Measurements from ENCODE around the gene TGFB1I1.

Gene TGFB1I1

GRCh38 chr16:31489298-31489564 is 17.3 kb downstream of the TGFB1I1 start:
- Histone ChIP-seq H3K9me3 (ENCODE audit: insufficient read depth, low read length) (no peaks in the 10 kb centered on the region), H3K79me2 (ENCODE audit: low read length) (no peaks in the 10 kb centered on the region), H3K9ac (ENCODE audit: low read length) (no peak overlapping the region), H3K36me3 (replicated peaks; ENCODE audit: low read depth, low read length) (peaks cover 13% of the 10 kb centered on the region), H3K27ac (ENCODE audit: low read length) (no peak overlapping the region), H3K4me2 (ENCODE audit: low read length) (no peak overlapping the region), H3K27me3 (ENCODE audit: low read depth, low read length) (no peaks in the 10 kb centered on the region), H3K4me1 (ENCODE audit: low read length) (no peaks in the 10 kb centered on the region), H3K4me3 (ENCODE audit: low read length) (no peak overlapping the region), H2AFZ (ENCODE audit: low read depth, low read length) (no peak overlapping the region), H4K20me1 (ENCODE audit: insufficient read depth, low read length) (no peaks in the 10 kb centered on the region)
- no peak for TF ChIP-seq EZH2phosphoT487 (IDR thresholded peaks at IDR 0.05; ENCODE audit: low read depth)
- no peak for TF ChIP-seq CTCF (IDR thresholded peaks at IDR 0.05; ENCODE audit: low read depth, low read length)

GRCh38 chr16:31489616-31490584 is 17.9 kb downstream of the TGFB1I1 start:
- Histone ChIP-seq H3K79me2 (ENCODE audit: low read length) (no peaks in the 10 kb centered on the region), H3K36me3 (replicated peaks; ENCODE audit: low read depth, low read length) (peaks cover 13% of the 10 kb centered on the region), H3K4me3 (ENCODE audit: low read length) (no peak overlapping the region), H4K20me1 (ENCODE audit: insufficient read depth, low read length) (no peaks in the 10 kb centered on the region), H3K9ac (ENCODE audit: low read length) (no peak overlapping the region), H3K4me1 (ENCODE audit: low read length) (no peaks in the 10 kb centered on the region), H3K27ac (ENCODE audit: low read length) (no peak overlapping the region), H3K9me3 (ENCODE audit: insufficient read depth, low read length) (no peaks in the 10 kb centered on the region), H2AFZ (ENCODE audit: low read depth, low read length) (no peak overlapping the region), H3K27me3 (ENCODE audit: low read depth, low read length) (no peaks in the 10 kb centered on the region), H3K4me2 (ENCODE audit: low read length) (no peak overlapping the region)
- TF ChIP-seq CTCF (IDR thresholded peaks at IDR 0.05; ENCODE audit: low read depth, low read length) (no peak), EZH2phosphoT487 (IDR thresholded peaks at IDR 0.05; ENCODE audit: low read depth) (no peak)

GRCh38 chr16:31491778-31492418 is 19.9 kb downstream of the TGFB1I1 start:
- Histone ChIP-seq H3K9me3 (ENCODE audit: insufficient read depth, low read length) (no peaks in the 10 kb centered on the region), H2AFZ (ENCODE audit: low read depth, low read length) (no peak overlapping the region)

More at GRCh38 chr16:31491778-31492418, 19.9 kb downstream of the TGFB1I1 start:
- no peak overlapping the region for H3K27ac ChIP-seq (ENCODE audit: low read length)
- no peaks in the 10 kb centered on the region for H4K20me1 ChIP-seq (ENCODE audit: insufficient read depth, low read length)
- H3K4me3 ChIP-seq (ENCODE audit: low read length) = no peak overlapping the region
- H3K4me1 ChIP-seq (ENCODE audit: low read length) = no peaks in the 10 kb centered on the region
- TF ChIP-seq EZH2phosphoT487 (IDR thresholded peaks at IDR 0.05; ENCODE audit: low read depth) (no peak), CTCF (IDR thresholded peaks at IDR 0.05; ENCODE audit: low read depth, low read length) (no peak)
- H3K9ac ChIP-seq (ENCODE audit: low read length) = no peak overlapping the region
- H3K36me3 ChIP-seq (replicated peaks; ENCODE audit: low read depth, low read length) = peaks cover 13% of the 10 kb centered on the region
- no peaks in the 10 kb centered on the region for H3K27me3 ChIP-seq (ENCODE audit: low read depth, low read length)
- H3K4me2 ChIP-seq (ENCODE audit: low read length) = no peak overlapping the region
- H3K79me2 ChIP-seq (ENCODE audit: low read length) = no peaks in the 10 kb centered on the region
